ENCODE measurements around the gene RASAL2. TPM values are rescaled to one million over a fixed set of nuclear protein-coding genes. Genes with fewer than 3 reads are reported as not detected.

Gene RASAL2
- total and polyA plus RNA-seq, 9 of the 15 experiments (the other 6 are each of a cell fraction or from before 2014, with no cell fraction given): 0.13 to 1.0 (median 0.62) TPM

GRCh38 chr1:178093494-178093950, 382 bp upstream of the RASAL2 start (continued):
- TF ChIP-seq ZBTB49 (CRISPR knock-in tag; IDR thresholded peaks at IDR 0.05; ENCODE audit: borderline replicate concordance) (no peak), KDM5B (IDR thresholded peaks at IDR 0.05; ENCODE audit: insufficient replicate concordance, low read depth, low read length) (no peak), CREBBP (IDR thresholded peaks at IDR 0.05; ENCODE audit: low read depth, low read length) (no peak), NCOR1 (IDR thresholded peaks at IDR 0.05) (no peak), ZNF124 (CRISPR knock-in tag; IDR thresholded peaks at IDR 0.05) (no peak), ZKSCAN3 (CRISPR knock-in tag; IDR thresholded peaks at IDR 0.05) (no peak), MCM7 (IDR thresholded peaks at IDR 0.05) (no peak), ZNF445 (CRISPR knock-in tag; IDR thresholded peaks at IDR 0.05; ENCODE audit: low read depth) (no peak), SNIP1 (IDR thresholded peaks at IDR 0.05; ENCODE audit: low read depth) (no peak), YBX1 (IDR thresholded peaks at IDR 0.05) (no peak), DEAF1 (CRISPR knock-in tag; IDR thresholded peaks at IDR 0.05) (no peak), CCNT2 (IDR thresholded peaks at IDR 0.05; ENCODE audit: borderline replicate concordance, extremely low read depth, insufficient read length, low read depth, low read length) (no peak), EWSR1 (IDR thresholded peaks at IDR 0.05; ENCODE audit: borderline replicate concordance, low read depth, partially characterized antibody) (no peak), NR1H2 (CRISPR knock-in tag; IDR thresholded peaks at IDR 0.05) (peak; percentile 90; the same call in 1 of the 2 replicates), JUND (IDR thresholded peaks at IDR 0.05; ENCODE audit: borderline replicate concordance, low read depth, low read length) (peak; percentile 71), JUND (tag; IDR thresholded peaks at IDR 0.05; ENCODE audit: borderline replicate concordance, low read depth, low read length) (no peak), ELF2 (CRISPR knock-in tag; IDR thresholded peaks at IDR 0.05) (no peak)
- TF ChIP-seq, protein P1, sequence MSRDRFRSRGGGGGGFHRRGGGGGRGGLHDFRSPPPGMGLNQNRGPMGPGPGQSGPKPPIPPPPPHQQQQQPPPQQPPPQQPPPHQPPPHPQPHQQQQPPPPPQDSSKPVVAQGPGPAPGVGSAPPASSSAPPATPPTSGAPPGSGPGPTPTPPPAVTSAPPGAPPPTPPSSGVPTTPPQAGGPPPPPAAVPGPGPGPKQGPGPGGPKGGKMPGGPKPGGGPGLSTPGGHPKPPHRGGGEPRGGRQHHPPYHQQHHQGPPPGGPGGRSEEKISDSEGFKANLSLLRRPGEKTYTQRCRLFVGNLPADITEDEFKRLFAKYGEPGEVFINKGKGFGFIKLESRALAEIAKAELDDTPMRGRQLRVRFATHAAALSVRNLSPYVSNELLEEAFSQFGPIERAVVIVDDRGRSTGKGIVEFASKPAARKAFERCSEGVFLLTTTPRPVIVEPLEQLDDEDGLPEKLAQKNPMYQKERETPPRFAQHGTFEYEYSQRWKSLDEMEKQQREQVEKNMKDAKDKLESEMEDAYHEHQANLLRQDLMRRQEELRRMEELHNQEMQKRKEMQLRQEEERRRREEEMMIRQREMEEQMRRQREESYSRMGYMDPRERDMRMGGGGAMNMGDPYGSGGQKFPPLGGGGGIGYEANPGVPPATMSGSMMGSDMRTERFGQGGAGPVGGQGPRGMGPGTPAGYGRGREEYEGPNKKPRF (IDR thresholded peaks at IDR 0.05; ENCODE audit: low read depth, low read length): no peak
- TF ChIP-seq, protein P2, sequence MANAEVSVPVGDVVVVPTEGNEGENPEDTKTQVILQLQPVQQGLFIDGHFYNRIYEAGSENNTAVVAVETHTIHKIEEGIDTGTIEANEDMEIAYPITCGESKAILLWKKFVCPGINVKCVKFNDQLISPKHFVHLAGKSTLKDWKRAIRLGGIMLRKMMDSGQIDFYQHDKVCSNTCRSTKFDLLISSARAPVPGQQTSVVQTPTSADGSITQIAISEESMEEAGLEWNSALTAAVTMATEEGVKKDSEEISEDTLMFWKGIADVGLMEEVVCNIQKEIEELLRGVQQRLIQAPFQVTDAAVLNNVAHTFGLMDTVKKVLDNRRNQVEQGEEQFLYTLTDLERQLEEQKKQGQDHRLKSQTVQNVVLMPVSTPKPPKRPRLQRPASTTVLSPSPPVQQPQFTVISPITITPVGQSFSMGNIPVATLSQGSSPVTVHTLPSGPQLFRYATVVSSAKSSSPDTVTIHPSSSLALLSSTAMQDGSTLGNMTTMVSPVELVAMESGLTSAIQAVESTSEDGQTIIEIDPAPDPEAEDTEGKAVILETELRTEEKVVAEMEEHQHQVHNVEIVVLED (CRISPR knock-in tag; IDR thresholded peaks at IDR 0.05): peak; percentile 56; the same call in 1 of the 2 replicates
- TF ChIP-seq, protein P3, sequence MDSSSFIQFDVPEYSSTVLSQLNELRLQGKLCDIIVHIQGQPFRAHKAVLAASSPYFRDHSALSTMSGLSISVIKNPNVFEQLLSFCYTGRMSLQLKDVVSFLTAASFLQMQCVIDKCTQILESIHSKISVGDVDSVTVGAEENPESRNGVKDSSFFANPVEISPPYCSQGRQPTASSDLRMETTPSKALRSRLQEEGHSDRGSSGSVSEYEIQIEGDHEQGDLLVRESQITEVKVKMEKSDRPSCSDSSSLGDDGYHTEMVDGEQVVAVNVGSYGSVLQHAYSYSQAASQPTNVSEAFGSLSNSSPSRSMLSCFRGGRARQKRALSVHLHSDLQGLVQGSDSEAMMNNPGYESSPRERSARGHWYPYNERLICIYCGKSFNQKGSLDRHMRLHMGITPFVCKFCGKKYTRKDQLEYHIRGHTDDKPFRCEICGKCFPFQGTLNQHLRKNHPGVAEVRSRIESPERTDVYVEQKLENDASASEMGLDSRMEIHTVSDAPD (CRISPR knock-in tag; IDR thresholded peaks at IDR 0.05): no peak

Measured in K562 (cell line).